Stimulated activated CD8-positive, alpha-beta memory T cell treated with anti-CD3 and anti-CD28 coated beads, Interleukin-12 subunit alpha, Interleukin-12 subunit beta, amount 100 ng/mL, for 24 hours (primary cell): ENCODE results near the gene COL1A2.

Experiments used
- DNase-seq: peaks from one replicate; pipeline ENCODE4 v3.0.0-alpha.2; 2020; ENCODE audit errors: extremely low read depth

Gene COL1A2

GRCh38 chr7:94382746-94383145, 11.9 kb upstream of the COL1A2 start:
- no peak for DNase-seq

GRCh38 chr7:94384315-94384714, 10.4 kb upstream of the COL1A2 start:
- DNase-seq: no peak

GRCh38 chr7:94386416-94386815, 8.3 kb upstream of the COL1A2 start:
- no peak for DNase-seq

GRCh38 chr7:94388540-94388939, 6.2 kb upstream of the COL1A2 start:
- no peak for DNase-seq

- no peak for DNase-seq
Measured at GRCh38 chr7:94389381-94389780, 5.3 kb upstream of the COL1A2 start.

GRCh38 chr7:94391726-94392392, 2.8 kb upstream of the COL1A2 start:
- no peak for DNase-seq

GRCh38 chr7:94392393-94392786, 2.3 kb upstream of the COL1A2 start:
- DNase-seq: no peak

GRCh38 chr7:94393246-94394108, 1.2 kb upstream of the COL1A2 start:
- DNase-seq: no peak

GRCh38 chr7:94394109-94394436, 622 bp upstream of the COL1A2 start:
- DNase-seq: no peak

- DNase-seq: no peak
Measured at GRCh38 chr7:94395141-94396036, 694 bp downstream of the COL1A2 start.

- DNase-seq: no peak
Measured at GRCh38 chr7:94396037-94396431, 1.3 kb downstream of the COL1A2 start.

GRCh38 chr7:94396596-94396995, 1.9 kb downstream of the COL1A2 start:
- no peak for DNase-seq

- DNase-seq: no peak
Measured at GRCh38 chr7:94397722-94398121, 3.0 kb downstream of the COL1A2 start.

- no peak for DNase-seq
Measured at GRCh38 chr7:94398841-94399240, 4.1 kb downstream of the COL1A2 start.

GRCh38 chr7:94400022-94400421, 5.3 kb downstream of the COL1A2 start:
- DNase-seq: no peak

- DNase-seq: no peak
Measured at GRCh38 chr7:94400643-94401427, 6.1 kb downstream of the COL1A2 start.

- DNase-seq: no peak
Measured at GRCh38 chr7:94401428-94401814, 6.7 kb downstream of the COL1A2 start.

- no peak for DNase-seq
Measured at GRCh38 chr7:94403546-94403945, 8.9 kb downstream of the COL1A2 start.

GRCh38 chr7:94405506-94405905, 10.8 kb downstream of the COL1A2 start:
- no peak for DNase-seq

- DNase-seq: no peak
Measured at GRCh38 chr7:94406696-94407095, 12.0 kb downstream of the COL1A2 start.

- no peak for DNase-seq
Measured at GRCh38 chr7:94409200-94409948, 14.7 kb downstream of the COL1A2 start.
